Esophagus squamous epithelium (tissue), 4 donors: ENCODE results near the gene IRX3.

Experiments
- POLR2A ChIP-seq, 4 donors: fragments of 450-650 bp; IDR thresholded peaks; one replicate each; pipeline ENCODE4 v1.6.1; 2017; ENCODE audit warnings: antibody characterized with exemption in 4 of 4, mild to moderate bottlenecking in 4 of 4, moderate library complexity in 3 of 4
- TF ChIP-seq, protein P1 (sequence below), 6 experiments: fragments of 450-650 bp in 4 of 6; fragments of 200-600 bp in 2 of 6; sonication (generic) in 2 of 6; IDR thresholded peaks; one replicate each; pipeline ENCODE4 v1.5.1; 2016 to 2019; ENCODE audit warnings: antibody characterized with exemption in 6 of 6, mild to moderate bottlenecking in 4 of 6, moderate library complexity in 4 of 6

DNA sequence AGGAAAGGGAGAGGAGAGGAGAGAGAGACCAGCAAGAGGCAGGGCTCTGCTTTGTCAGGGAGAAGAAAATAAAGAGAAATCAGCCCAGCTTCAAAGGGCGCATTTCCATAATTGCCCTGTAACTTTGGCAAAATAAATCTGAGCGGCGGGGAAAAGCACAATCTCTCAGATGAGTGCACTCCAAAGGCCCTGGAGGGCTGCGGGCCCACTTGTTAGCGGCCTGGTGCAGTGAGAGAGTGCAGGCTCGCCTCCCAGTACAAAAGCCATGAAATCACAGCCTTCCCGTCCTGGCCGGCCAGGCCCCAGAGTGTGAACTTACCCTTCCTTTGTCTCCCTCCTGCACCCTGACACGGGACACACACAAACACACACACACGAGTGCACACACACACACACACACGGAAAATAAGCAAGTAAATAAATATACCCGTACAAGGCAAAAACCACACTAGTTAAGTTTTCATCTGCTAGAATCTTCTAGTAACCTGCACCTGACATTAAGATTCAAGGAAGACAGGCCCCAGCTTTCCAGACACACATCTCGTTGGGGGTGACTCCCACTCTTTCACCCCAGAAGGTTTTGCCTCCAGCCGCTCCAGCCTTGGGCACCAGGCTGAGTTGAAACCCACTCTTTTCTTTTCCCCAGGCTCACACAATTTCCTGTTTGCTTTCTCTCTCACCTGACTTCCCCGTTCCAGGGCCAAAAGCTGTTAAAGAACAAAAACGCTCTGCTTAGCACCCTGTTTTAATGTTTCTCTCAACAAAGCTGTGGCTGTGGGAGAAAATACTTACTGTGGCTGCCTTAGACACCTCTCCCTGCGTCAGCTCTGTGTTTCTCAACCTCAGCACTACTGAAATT lies 8.5 kb downstream of the IRX3 start:
- TF ChIP-seq, protein P1, sequence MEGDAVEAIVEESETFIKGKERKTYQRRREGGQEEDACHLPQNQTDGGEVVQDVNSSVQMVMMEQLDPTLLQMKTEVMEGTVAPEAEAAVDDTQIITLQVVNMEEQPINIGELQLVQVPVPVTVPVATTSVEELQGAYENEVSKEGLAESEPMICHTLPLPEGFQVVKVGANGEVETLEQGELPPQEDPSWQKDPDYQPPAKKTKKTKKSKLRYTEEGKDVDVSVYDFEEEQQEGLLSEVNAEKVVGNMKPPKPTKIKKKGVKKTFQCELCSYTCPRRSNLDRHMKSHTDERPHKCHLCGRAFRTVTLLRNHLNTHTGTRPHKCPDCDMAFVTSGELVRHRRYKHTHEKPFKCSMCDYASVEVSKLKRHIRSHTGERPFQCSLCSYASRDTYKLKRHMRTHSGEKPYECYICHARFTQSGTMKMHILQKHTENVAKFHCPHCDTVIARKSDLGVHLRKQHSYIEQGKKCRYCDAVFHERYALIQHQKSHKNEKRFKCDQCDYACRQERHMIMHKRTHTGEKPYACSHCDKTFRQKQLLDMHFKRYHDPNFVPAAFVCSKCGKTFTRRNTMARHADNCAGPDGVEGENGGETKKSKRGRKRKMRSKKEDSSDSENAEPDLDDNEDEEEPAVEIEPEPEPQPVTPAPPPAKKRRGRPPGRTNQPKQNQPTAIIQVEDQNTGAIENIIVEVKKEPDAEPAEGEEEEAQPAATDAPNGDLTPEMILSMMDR (IDR thresholded peaks at IDR 0.05) = no peak
- TF ChIP-seq POLR2A (IDR thresholded peaks at IDR 0.05) = no peak
